RWPE2 (cell line): ENCODE data around the gene GTF3C1.

Experiments
- ATAC-seq: fragments of 200-7000 bp; cut with Tn5 transposase; 3 replicates; pipeline ENCODE4 v1.9.1; 2021; ENCODE audit warnings: low read depth
- DNase-seq: peaks from one replicate; pipeline ENCODE4 v3.0.0-alpha.2; 2020; ENCODE audit warnings: low spot score
- H3K27ac ChIP-seq: fragments of 450-650 bp; 2 replicates; pipeline ENCODE4 v1.5.1; 2017; ENCODE audit warnings: mild to moderate bottlenecking; ENCODE audit not compliant: poor library complexity, severe bottlenecking
- H3K27me3 ChIP-seq: fragments of 250-450 bp; sonication (Bioruptor Pico); 2 replicates; pipeline ENCODE4 v1.5.1; 2021; ENCODE audit warnings: mild to moderate bottlenecking, moderate library complexity; ENCODE audit not compliant: insufficient read depth, poor library complexity, severe bottlenecking
- H3K36me3 ChIP-seq: fragments of 250-450 bp; sonication (Bioruptor Pico); 2 replicates; pipeline ENCODE4 v1.5.1; 2020; ENCODE audit warnings: low read depth, mild to moderate bottlenecking, moderate library complexity
- H3K4me1 ChIP-seq: fragments of 250-450 bp; sonication (Bioruptor Pico); 2 replicates; pipeline ENCODE4 v1.5.1; 2021; ENCODE audit warnings: mild to moderate bottlenecking, moderate library complexity; ENCODE audit not compliant: insufficient read depth, poor library complexity, severe bottlenecking
- H3K4me3 ChIP-seq: fragments of 250-450 bp; sonication (Bioruptor Pico); 2 replicates; pipeline ENCODE4 v1.5.1; 2021; ENCODE audit warnings: mild to moderate bottlenecking, moderate library complexity; ENCODE audit not compliant: severe bottlenecking
- H3K9me3 ChIP-seq: fragments of 250-450 bp; sonication (Bioruptor Pico); 2 replicates; pipeline ENCODE4 v1.5.1; 2021; ENCODE audit warnings: mild to moderate bottlenecking, moderate library complexity; ENCODE audit not compliant: severe bottlenecking
- TF ChIP-seq, protein P1 (sequence below): fragments of 450-650 bp; IDR thresholded peaks from one replicate; pipeline ENCODE4 v1.5.1; 2017; ENCODE audit warnings: mild to moderate bottlenecking, moderate library complexity; ENCODE audit not compliant: poor library complexity, severe bottlenecking

The GTF3C1 gene

GRCh38 chr16:27445502-27446175 lies 104.1 kb downstream of the GTF3C1 start:
- Histone ChIP-seq H3K36me3 (no peaks in the 10 kb centered on the region), H3K4me1 (no peaks in the 10 kb centered on the region), H3K9me3 (peaks cover 3% of the 10 kb centered on the region), H3K27ac (no peak overlapping the region), H3K27me3 (no peaks in the 10 kb centered on the region), H3K4me3 (no peak overlapping the region)
- TF ChIP-seq, protein P1, sequence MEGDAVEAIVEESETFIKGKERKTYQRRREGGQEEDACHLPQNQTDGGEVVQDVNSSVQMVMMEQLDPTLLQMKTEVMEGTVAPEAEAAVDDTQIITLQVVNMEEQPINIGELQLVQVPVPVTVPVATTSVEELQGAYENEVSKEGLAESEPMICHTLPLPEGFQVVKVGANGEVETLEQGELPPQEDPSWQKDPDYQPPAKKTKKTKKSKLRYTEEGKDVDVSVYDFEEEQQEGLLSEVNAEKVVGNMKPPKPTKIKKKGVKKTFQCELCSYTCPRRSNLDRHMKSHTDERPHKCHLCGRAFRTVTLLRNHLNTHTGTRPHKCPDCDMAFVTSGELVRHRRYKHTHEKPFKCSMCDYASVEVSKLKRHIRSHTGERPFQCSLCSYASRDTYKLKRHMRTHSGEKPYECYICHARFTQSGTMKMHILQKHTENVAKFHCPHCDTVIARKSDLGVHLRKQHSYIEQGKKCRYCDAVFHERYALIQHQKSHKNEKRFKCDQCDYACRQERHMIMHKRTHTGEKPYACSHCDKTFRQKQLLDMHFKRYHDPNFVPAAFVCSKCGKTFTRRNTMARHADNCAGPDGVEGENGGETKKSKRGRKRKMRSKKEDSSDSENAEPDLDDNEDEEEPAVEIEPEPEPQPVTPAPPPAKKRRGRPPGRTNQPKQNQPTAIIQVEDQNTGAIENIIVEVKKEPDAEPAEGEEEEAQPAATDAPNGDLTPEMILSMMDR: no peak
- ATAC-seq (no peak), DNase-seq (peak; percentile 43)

- no peak overlapping the region for H3K4me3 ChIP-seq
- no peaks in the 10 kb centered on the region for H3K36me3 ChIP-seq
- TF ChIP-seq, protein P1: no peak
- H3K27me3 ChIP-seq: no peaks in the 10 kb centered on the region
- peak; percentile 30 for DNase-seq
- no peak for ATAC-seq
- H3K9me3 ChIP-seq: peaks cover 3% of the 10 kb centered on the region
- no peak overlapping the region for H3K27ac ChIP-seq
- no peaks in the 10 kb centered on the region for H3K4me1 ChIP-seq
Measured at GRCh38 chr16:27444470-27444869, 105.2 kb downstream of the GTF3C1 start.

GRCh38 chr16:27444015-27444414 lies 105.7 kb downstream of the GTF3C1 start:
- Histone ChIP-seq H3K27ac (no peak overlapping the region), H3K4me1 (no peaks in the 10 kb centered on the region), H3K36me3 (no peaks in the 10 kb centered on the region), H3K4me3 (no peak overlapping the region), H3K27me3 (no peaks in the 10 kb centered on the region), H3K9me3 (peaks cover 3% of the 10 kb centered on the region)
- DNase-seq (peak; percentile 42), ATAC-seq (peak; percentile 71)
- TF ChIP-seq, protein P1: no peak

DNA sequence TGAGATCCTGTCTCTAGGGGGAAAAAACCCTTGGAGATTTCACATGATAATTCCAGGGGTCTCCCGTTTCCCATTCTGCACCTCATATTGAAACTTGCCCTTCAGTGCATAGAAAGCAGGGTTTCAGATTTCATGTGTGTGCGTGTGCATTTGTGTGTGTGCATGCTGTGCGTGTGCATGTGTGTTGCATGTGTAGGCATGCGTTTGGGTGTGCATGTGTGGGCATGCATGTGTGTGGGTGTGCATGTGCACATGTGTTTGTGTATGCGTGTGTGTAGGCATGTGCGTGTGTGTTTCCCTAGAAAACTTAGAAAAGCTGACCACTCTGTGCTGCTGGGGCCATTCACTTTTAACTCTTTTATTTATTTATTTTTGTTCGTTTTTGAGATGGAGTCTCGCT lies 107.7 kb downstream of the GTF3C1 start:
- TF ChIP-seq, protein P1: no peak
- Histone ChIP-seq H3K9me3 (peaks cover 3% of the 10 kb centered on the region), H3K4me1 (no peaks in the 10 kb centered on the region), H3K4me3 (no peak overlapping the region), H3K27me3 (no peaks in the 10 kb centered on the region), H3K36me3 (no peaks in the 10 kb centered on the region), H3K27ac (no peak overlapping the region)
- DNase-seq (peak; percentile 7), ATAC-seq (no peak)

DNA sequence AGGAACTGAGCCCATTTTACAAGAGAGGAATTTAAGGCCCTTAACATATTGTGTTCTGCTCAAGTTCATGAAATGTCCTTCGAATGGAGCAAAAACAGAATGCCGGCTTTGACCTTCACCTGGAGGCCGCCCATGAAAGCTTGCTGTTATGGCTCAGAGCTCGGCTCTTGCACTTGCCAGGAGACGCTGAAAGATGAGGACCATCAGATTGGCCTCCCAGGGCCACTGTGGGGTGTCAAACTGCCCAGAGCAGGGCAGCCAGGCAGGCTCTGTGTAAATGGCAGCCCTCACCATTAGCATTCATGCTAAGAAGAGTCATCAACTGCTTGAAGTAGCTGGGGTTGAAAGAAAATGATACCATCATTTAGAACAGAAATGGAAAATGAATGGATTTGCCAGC lies 108.4 kb downstream of the GTF3C1 start:
- Histone ChIP-seq H3K27ac (no peak overlapping the region), H3K4me3 (no peak overlapping the region), H3K4me1 (no peaks in the 10 kb centered on the region), H3K27me3 (no peaks in the 10 kb centered on the region), H3K9me3 (peaks cover 3% of the 10 kb centered on the region), H3K36me3 (no peaks in the 10 kb centered on the region)
- DNase-seq (peak; percentile 11), ATAC-seq (no peak)
- TF ChIP-seq, protein P1: no peak
